HepG2 (cell line): ENCODE results near the gene ZNF280A. TPM values are rescaled to one million over a fixed set of nuclear protein-coding genes. Genes with fewer than 3 reads are reported as not detected.
A peak's percentile ranks its signal among the peaks of the same experiment; 100 is the strongest.

Experiments used
- ATM ChIP-seq: fragments of 450-650 bp; IDR thresholded peaks from 2 replicates; pipeline ENCODE4 v1.7.1; 2017; ENCODE audit warnings: mild to moderate bottlenecking, borderline replicate concordance
- CENPX ChIP-seq: sonication (generic); formaldehyde crosslinking; IDR thresholded peaks from 2 replicates; pipeline ENCODE4 v1.9.0; 2021; ENCODE audit warnings: mild to moderate bottlenecking, missing genetic modification reagents, moderate library complexity
- FOXM1 ChIP-seq: sonication (generic); formaldehyde crosslinking; IDR thresholded peaks from 2 replicates; pipeline ENCODE4 v1.5.0; 2020; ENCODE audit warnings: missing genetic modification reagents
- MYNN ChIP-seq: sonication (generic); formaldehyde crosslinking; IDR thresholded peaks from 2 replicates; pipeline ENCODE4 v1.4.0; 2020; ENCODE audit warnings: mild to moderate bottlenecking, low read depth, missing genetic modification reagents
- SMYD3 ChIP-seq: sonication (generic); formaldehyde crosslinking; IDR thresholded peaks from 2 replicates; pipeline ENCODE4 v1.8.1; 2023; ENCODE audit warnings: mild to moderate bottlenecking, missing genetic modification reagents
- SPEN ChIP-seq: sonication (generic); formaldehyde crosslinking; IDR thresholded peaks from 2 replicates; pipeline ENCODE4 v1.5.1; 2020; ENCODE audit warnings: low read depth, mild to moderate bottlenecking, missing genetic modification reagents
- ZNF18 ChIP-seq: sonication (generic); formaldehyde crosslinking; IDR thresholded peaks from 2 replicates; pipeline ENCODE4 v1.8.0; 2022; ENCODE audit warnings: mild to moderate bottlenecking, missing genetic modification reagents; ENCODE audit not compliant: insufficient replicate concordance
- ZNF205 ChIP-seq: IDR thresholded peaks from 2 replicates; pipeline ENCODE4 v1.6.1; 2018; ENCODE audit warnings: missing biosample characterization, missing genetic modification reagents
- ZNF225 ChIP-seq: sonication (generic); formaldehyde crosslinking; IDR thresholded peaks from 2 replicates; pipeline ENCODE4 v1.4.0; 2020; ENCODE audit warnings: mild to moderate bottlenecking, missing genetic modification reagents
- ZNF263 ChIP-seq: sonication (generic); formaldehyde crosslinking; IDR thresholded peaks from 2 replicates; pipeline ENCODE4 v1.4.0; 2020; ENCODE audit warnings: missing genetic modification reagents
- ZNF616 ChIP-seq: sonication (generic); formaldehyde crosslinking; IDR thresholded peaks from 2 replicates; pipeline ENCODE4 v1.5.0; 2020; ENCODE audit warnings: low read depth, mild to moderate bottlenecking, missing genetic modification reagents
- ZNF788 ChIP-seq: sonication (generic); formaldehyde crosslinking; IDR thresholded peaks from 2 replicates; pipeline ENCODE4 v1.5.0; 2020; ENCODE audit warnings: mild to moderate bottlenecking, missing genetic modification reagents, borderline replicate concordance
- polyA plus RNA-seq, 8 experiments: library from polyadenylated mRNA; depleted of rRNA in 3 of 8; stranded (reverse) in 7 of 8; unstranded in 1 of 8; fragments of >200 nt; fragmentation: Illumina TruSeq in 4 of 8; extraction: Trizol in 4 of 8; gene quantifications; 2 replicates each; pipeline versions ENCODE4 v1.2.1 to v1.2.3, GENCODE V29; 2011 to 2016; ENCODE audit warnings: low read depth in 4 of 8, missing spikeins in 1 of 8, mixed read lengths in 1 of 8; ENCODE audit not compliant: insufficient read depth in 1 of 8
- total RNA-seq, 5 experiments: library from RNA; depleted of rRNA; stranded (reverse); fragments of >200 nt; fragmentation: Illumina TruSeq; extraction: Trizol; gene quantifications; 2 replicates each; pipeline ENCODE4 v1.2.3, GENCODE V29; 2016; ENCODE audit warnings: low read depth in 1 of 5
- TF ChIP-seq, protein P1 (sequence below): sonication (generic); formaldehyde crosslinking; IDR thresholded peaks from 2 replicates; pipeline ENCODE4 v1.4.0; 2020; ENCODE audit warnings: mild to moderate bottlenecking, missing genetic modification reagents
- TF ChIP-seq, protein P2 (sequence below): IDR thresholded peaks from 2 replicates; pipeline ENCODE4 v1.6.1; 2016; ENCODE audit warnings: low read depth, borderline replicate concordance
- TF ChIP-seq, protein P3 (sequence below): sonication (generic); formaldehyde crosslinking; IDR thresholded peaks from 2 replicates; pipeline ENCODE4 v1.5.1; 2020; ENCODE audit warnings: missing genetic modification reagents, mild to moderate bottlenecking, borderline replicate concordance

The ZNF280A gene
- total and polyA plus RNA-seq, 2 of the 13 experiments (the other 11 are each of a cell fraction or from before 2014, with no cell fraction given), result 1.4 to 2.9 TPM

DNA sequence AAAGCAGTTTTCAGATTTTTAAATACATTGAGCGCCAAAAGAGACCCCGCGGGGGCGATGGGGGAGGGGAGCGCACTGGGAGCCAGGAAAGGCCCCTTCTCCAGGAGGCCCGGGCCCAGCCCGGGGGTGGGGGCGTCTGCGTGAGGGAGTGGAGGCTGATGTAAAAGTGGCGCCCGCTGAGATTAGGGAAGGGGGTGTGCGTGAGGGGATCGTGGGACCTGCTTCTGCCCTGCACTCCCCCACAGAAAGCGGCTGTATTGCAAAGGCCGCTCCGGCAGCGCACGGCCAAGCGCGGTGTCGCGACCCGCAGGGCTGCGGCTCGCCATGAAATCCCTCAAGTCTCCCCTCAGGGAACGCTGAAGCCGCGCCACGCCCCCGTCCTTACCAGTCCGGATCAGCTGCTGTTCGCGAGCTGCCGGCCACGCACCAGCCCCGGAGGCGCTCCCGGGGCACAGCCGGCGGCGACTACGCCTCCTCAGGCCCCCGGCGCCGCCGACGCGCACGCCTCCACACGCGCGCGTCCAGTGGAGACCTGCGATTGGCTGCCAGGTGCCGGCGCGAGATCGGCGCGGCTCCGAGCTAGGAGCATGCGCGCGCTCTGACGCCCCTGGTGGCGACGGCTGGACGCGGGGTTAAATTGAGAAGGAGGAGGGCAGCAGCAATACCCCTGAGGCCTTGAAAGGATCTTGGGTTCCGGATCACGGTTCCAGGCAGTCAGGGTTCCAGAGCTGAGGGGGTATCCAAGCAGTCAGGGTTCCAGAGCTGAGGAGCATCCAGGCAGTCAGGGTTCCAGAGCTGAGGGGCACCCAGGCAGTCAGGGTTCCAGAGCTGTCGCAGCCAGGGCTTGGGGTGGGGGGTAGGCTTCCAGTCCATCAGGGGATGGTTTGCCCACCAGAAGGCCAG lies 11.5 kb downstream of the ZNF280A start, which contains the start of gene ZNF280B (continued):
- TF ChIP-seq, protein P1, sequence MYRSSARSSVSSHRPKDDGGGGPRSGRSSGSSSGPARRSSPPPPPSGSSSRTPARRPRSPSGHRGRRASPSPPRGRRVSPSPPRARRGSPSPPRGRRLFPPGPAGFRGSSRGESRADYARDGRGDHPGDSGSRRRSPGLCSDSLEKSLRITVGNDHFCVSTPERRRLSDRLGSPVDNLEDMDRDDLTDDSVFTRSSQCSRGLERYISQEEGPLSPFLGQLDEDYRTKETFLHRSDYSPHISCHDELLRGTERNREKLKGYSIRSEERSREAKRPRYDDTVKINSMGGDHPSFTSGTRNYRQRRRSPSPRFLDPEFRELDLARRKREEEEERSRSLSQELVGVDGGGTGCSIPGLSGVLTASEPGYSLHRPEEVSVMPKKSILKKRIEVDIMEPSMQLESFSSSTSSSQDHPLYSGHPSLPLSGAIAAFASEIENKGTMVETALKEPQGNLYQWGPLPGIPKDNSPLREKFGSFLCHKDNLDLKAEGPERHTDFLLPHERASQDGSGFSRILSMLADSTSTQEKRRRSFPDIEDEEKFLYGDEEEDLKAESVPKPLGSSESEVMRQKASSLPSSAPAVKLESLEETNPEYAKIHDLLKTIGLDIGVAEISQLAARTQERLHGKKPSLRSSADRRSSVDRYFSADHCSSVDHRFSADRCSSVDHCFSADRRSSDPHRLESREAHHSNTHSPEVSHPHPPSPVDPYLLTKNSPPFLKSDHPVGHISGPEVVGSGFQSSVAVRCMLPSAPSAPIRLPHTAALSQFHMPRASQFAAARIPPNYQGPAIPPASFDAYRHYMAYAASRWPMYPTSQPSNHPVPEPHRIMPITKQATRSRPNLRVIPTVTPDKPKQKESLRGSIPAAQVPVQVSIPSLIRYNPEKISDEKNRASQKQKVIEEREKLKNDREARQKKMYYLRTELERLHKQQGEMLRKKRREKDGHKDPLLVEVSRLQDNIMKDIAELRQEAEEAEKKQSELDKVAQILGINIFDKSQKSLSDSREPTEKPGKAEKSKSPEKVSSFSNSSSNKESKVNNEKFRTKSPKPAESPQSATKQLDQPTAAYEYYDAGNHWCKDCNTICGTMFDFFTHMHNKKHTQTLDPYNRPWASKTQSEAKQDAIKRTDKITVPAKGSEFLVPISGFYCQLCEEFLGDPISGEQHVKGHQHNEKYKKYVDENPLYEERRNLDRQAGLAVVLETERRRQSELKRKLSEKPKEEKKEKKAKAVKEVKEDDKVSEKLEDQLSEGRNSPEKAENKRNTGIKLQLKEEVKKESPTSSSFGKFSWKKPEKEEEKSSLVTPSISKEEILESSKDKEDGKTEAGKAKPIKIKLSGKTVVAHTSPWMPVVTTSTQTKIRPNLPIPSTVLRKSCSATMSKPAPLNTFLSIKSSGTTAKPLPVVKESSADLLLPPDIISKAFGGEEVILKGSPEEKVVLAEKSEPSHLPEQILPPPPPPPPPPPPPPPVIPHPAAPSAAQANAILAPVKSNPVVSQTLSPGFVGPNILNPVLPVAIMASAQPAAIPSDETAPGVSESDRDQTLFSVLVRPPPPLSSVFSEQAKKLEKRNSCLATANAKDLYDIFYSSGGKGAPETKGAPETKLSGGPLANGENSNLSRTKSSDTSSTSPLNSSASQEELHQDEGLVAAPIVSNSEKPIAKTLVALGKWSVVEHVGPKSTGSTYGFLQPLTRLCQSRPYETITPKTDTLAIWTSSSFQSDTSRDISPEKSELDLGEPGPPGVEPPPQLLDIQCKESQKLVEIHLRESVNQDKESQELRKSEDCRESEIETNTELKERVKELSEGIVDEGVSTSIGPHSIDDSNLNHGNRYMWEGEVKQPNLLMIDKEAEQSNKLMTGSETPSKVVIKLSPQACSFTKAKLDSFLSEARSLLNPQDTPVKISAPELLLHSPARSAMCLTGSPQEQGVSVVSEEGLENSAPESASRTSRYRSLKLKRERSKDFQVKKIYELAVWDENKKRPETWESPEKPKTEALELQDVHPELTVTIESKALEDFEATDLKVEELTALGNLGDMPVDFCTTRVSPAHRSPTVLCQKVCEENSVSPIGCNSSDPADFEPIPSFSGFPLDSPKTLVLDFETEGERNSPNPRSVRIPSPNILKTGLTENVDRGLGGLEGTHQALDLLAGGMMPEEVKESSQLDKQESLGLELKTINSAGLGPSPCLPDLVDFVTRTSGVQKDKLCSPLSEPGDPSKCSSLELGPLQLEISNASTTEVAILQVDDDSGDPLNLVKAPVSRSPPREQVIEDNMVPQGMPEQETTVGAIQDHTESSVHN (CRISPR knock-in tag), result no peak
- TF ChIP-seq SMYD3 (CRISPR knock-in tag), result peak; percentile 91; the same call in 1 of the 2 replicates
- no peak for TF ChIP-seq ZNF18
- peak; percentile 66; the same call in 1 of the 2 replicates for TF ChIP-seq ZNF616
- TF ChIP-seq ZNF788 (CRISPR knock-in tag), result no peak
- TF ChIP-seq, protein P2, sequence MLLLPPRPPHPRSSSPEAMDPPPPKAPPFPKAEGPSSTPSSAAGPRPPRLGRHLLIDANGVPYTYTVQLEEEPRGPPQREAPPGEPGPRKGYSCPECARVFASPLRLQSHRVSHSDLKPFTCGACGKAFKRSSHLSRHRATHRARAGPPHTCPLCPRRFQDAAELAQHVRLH (CRISPR knock-in tag), result no peak
- no peak for TF ChIP-seq ZNF205 (CRISPR knock-in tag)
- 0 out of 2 replicates have a peak, but pooled peaks have one; percentile 16 for TF ChIP-seq ZNF225
- TF ChIP-seq ZNF263, result peak; percentile 12; the same call in 1 of the 2 replicates
- TF ChIP-seq FOXM1 (CRISPR knock-in tag), result no peak
- no peak for TF ChIP-seq MYNN (CRISPR knock-in tag)
- no peak for TF ChIP-seq ATM
- peak; percentile 82; the same call in 1 of the 2 replicates for TF ChIP-seq SPEN (CRISPR knock-in tag)
- TF ChIP-seq, protein P3, sequence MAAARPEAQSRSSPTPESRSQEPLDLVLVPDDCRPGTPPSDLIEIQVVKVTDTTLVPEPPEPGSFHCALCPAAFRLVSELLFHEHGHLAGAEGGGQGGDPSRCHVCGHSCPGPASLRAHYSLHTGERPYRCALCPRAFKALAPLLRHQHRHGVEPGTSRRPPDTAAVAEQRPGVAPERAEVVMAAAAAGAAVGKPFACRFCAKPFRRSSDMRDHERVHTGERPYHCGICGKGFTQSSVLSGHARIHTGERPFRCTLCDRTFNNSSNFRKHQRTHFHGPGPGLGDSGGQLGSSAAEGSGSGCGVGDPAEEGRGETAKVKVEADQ, result no peak
- no peak for TF ChIP-seq CENPX (CRISPR knock-in tag)
